ENCODE data around the gene FRMPD4.

GRCh38 chrX:12702509-12703091 lies 564.3 kb downstream of the FRMPD4 start:
- TF ChIP-seq CTCF (IDR thresholded peaks at IDR 0.05; ENCODE audit: low read length) = peak; percentile 42; the same call in 1 of the 2 replicates
- TF ChIP-seq EZH2 (IDR thresholded peaks at IDR 0.05; ENCODE audit: borderline replicate concordance, low read length) = no peak
